Measurements from ENCODE around the gene PCDHGC4.

The PCDHGC4 gene

GRCh38 chr5:141512911-141513626 is 28.2 kb downstream of the PCDHGC4 start:
- peak in 1 of 2 experiments; percentile 49 for DNase-seq

DNA sequence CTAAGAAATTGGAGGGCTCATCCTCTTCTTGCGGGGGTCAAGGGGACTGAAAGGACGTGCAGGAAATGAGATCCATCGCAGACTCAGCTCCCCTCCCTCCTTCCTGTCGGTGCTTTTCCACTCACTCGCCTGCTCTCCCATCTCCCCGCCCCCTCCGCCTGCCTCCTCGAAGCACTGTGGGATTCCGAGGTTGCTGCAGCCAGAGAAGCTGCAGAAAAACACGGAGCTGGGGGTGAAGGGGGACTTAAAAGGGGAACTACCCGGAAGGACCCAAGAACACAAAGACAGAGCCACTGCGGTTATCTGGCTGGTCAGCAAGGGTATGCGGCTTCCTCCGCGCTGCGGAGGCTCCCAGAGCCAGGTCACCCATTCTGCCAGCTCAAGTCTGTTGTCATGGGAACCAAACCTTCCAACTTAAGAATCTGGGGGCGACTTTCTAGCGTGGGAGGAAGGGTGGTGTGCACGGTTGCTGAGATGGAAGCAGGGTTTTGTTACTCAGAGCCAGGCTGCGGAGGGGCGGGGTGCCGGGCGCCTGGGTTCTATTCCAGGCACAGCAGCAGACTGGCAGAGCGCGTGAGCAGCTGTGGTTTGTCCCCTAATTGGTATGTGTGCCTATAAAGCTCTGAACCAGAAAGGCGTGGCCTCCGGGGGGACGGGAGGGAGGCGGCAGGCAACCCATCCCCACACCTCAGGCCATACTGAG is 28.9 kb downstream of the PCDHGC4 start:
- DNase-seq, result peak; percentile 73 to 75

DNA sequence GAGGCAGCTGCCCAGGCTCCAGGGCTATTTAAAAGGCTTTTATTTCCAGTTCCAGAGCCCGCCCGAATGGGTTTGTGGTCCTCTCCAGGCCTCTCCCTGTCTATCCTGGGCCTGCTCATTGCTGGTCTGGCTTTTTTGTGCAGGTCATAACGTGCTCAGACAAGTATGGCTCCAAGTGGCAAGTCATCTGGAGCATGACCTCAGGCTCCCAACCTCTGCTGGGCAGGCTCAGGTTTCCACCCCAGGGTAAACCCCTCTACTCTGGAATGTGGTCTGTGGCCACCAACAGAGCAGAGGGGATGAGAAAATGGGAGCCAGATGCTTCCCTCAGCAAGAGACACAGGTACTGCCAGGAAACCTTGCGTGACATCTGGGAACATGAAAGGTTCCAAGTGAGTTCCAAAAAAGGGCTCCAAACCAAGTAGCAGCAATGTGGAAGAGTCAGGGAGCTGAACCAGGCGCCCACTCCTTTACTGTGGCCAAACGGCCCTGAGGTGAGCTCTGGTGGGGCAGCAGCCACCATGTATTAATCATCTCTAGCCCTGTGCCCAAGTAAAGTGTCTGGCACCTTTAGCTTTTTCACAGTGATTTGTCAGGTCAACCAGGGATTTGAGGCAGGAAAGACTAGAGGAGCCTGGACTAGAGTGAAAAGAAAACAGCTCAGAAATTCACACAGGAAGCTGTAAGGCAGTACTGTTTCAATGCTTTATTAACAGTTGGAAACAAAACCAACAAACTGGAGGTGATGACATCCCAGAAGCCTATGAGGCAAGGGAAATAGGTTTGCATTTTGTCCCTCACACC is 29.7 kb downstream of the PCDHGC4 start:
- no peak for DNase-seq

- DNase-seq, result no peak
These were observed 30.3 kb downstream of the PCDHGC4 start for GRCh38 chr5:141515141-141515540.

DNA sequence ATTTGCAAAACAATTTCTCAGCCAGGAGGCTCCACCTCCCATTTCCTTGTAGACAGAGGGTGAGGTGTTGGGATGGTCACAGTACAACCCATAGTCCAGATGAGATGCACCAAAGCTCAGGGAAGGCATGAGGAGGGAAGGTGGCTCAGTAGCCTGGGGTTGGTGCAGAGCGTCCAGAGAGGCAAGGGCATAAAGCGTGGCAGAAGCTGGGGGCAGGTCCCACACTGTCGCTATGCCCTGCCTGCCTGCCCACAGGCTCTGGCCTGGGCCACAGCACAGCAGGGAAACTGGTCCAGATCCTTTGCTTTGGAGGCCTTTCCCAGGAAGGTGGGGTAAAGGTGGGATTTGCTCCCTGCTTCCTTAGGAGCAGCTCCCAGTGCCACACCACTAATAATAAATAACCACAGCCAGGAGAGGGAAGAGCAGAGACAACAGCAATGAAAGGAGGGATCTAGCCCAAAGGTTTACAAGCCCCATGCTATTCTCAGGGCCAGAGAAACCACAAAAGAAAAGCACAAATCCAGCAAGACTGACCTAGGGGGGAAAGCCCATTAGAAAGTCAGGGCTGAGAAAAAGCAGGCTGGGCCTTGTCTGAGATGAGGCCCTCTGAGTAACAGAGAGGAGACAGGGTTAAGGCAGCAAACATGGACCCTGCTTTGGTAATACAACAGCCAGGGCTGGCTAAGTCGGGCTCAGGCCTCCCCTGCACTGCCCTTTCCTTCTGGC is 31.3 kb downstream of the PCDHGC4 start:
- DNase-seq, result no peak

GRCh38 chr5:141516672-141517025 is 31.8 kb downstream of the PCDHGC4 start:
- DNase-seq, result no peak

- DNase-seq, result peak in 1 of 2 experiments; percentile 11
These were observed 32.5 kb downstream of the PCDHGC4 start for GRCh38 chr5:141517312-141517711.

DNA sequence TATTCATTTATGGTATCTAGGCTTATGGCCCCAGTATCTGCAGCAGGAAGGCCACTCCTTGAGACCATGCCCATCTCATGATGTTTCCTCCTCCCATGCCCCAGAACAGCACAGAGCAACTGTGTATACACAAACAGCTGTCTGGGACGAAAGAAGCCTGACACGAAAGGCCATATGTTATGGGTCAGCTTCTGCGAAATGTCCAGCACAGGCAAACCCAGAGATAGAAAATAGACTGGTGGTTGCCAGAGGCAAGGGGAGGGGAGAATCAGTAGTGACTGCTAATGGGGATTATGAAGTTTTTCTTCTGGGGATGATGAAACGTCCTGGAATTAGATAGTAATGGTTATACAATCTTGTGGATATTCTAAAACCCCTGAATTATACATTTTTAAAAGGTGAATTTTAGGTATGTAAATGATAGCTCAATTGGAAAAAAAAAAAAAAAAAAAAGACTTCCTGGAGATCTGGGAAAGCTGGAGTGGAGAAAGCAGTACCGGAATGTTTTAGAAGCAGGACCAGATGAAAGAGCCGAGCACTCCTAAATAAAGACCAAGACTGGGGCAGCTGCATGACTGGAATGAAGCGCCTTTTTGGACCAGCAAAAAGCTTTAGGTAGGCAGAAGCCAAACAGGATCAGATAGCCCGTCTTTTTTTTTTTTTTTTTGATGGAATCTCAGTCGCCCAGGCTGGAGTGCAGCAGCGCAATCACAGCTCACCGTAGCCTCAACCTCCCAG is 33.2 kb downstream of the PCDHGC4 start:
- DNase-seq, result no peak

DNA sequence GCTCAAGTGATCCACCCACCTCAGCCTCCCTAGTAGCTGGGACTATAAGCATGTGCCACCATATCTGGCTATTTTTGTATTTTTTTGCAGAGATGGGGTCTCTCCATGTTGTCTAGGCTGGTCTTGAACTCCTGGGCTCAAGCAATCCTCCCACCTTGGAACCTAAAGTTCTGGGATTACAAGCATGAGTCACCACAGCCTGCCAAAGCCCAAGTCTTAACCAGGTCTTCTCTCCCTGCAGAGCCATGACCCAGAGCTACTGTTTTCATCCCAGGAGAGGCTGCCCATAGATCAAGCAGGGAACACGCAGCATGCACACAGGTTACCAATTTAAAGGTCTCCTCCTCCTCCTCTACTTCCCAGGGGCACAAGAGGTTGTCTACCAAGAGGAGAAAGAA is 33.8 kb downstream of the PCDHGC4 start:
- DNase-seq, result no peak

DNA sequence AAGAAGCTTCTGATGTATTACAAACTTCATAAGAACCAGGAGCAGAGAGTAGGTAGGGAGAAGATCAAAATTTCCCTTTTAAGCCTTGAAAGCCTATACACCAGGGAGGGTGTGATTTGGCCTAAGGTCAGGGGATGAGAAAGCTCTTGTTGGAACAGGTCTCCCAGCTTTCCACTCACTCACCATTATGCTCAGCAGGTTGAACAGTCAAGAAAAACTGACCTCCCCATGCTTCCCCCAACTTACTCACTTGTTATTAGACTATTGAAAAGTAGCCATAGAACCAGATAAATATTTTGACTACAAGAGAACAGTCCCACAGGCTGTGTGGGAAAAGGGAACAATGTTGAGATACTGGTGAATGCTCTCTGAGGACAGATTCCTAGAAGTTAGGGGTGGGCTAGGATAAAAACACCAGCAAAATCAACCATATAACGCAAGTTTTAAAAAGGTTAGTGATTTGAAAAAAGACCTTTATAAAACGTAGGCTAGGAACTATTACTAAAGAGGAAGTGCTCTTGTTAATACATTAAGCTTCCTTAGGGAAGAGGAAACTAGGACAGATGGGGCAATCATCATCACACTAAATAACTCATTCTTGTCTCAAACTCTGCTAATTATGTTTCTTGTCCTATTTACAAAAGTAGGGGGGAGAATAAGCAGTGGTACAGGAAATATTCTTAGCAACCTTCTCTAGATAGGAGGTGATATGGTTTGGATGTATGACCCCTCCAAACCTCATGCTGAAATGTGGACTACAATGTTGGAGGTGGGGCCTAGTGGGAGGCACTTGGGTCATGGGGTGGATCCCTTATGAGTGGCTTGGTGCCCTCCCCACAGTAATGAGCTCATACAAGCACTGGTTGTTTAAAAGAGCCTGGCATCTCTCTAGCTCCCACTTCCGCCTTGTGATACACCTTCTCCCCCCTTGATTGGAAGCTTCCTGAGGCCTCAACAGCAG is 35.1 kb downstream of the PCDHGC4 start:
- DNase-seq, result peak; percentile 14 to 39

GRCh38 chr5:141521244-141521781 is 36.5 kb downstream of the PCDHGC4 start:
- peak; percentile 89 to 90 for DNase-seq

DNA sequence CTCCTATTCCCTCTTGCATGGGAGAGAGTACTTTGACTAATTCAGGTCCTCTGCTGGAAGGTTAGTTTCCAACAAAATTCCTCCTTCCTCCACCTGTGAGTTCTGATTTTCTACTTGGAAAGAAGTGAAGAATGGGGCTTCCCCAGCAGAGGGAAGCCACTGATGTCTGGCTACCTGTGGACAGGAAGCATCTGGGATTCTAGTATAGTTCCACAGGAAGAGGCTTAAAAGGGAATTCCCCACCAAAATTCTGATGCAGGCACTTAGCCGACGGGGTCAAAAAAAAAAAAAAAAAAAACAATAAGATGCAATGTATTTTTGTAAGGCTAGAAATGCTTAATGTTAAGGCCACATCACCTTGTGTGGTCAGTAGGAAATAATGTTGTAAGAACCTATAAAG is 37.5 kb downstream of the PCDHGC4 start:
- no peak for DNase-seq

DNA sequence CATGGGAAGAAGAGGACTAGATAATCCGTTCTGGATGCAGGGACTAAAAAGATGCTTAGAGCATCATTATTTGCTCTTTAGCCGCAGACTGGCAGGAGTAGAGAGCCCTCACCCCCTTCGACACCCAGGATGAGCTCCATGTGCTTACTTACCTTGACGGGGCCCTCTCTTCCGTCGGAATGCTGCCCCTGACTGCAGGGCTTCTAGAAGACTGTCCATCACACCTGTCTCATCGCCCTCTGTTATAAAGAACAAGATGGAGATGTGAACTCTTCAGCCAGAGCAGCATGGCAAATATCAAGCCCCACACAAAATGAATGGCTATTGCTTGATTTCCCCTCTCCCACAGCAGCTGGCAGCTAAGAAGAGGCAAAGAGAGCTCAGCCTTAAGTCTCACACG is 39.2 kb downstream of the PCDHGC4 start:
- no peak for DNase-seq

- peak; percentile 55 to 68 for DNase-seq
These were observed 40.1 kb downstream of the PCDHGC4 start for GRCh38 chr5:141524604-141525597.

DNA sequence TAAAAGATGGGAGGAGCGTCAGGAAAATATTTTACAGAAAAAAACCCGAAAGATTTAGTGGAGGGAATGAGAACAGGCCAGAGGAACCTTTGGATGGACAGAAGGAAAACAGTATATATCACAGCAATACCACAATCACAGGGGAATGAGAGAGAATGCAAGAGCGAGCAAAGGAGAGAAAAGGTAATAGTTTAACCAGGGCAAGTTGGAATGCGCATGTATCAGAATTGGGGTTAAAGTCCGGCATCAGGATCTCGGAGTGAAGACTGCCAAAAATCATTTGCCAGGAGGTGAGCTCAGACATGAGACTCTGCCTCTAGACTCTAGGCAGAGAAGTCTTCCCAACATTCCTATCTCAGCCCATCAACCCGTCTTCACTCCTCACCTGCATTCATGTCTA is 40.8 kb downstream of the PCDHGC4 start:
- no peak for DNase-seq

DNA sequence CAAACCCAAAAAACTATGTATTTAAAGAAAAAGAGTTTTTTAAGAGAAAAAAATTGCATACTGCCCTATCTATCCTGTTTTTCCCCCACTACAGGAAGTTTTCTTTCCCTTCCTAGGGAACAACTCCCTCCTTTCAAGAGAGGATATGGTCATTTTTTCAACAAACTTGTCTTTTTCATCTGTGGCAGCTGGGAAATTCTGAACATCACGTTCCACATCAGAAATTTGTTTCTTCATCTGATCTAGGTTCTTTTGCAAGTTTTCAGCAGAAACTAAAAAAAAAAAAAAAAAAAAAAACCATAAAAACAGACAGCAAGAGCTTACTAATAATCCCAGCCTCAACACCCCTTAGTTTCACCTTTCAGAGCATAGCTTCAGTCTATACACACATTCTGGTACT is 42.6 kb downstream of the PCDHGC4 start:
- DNase-seq, result no peak

DNA sequence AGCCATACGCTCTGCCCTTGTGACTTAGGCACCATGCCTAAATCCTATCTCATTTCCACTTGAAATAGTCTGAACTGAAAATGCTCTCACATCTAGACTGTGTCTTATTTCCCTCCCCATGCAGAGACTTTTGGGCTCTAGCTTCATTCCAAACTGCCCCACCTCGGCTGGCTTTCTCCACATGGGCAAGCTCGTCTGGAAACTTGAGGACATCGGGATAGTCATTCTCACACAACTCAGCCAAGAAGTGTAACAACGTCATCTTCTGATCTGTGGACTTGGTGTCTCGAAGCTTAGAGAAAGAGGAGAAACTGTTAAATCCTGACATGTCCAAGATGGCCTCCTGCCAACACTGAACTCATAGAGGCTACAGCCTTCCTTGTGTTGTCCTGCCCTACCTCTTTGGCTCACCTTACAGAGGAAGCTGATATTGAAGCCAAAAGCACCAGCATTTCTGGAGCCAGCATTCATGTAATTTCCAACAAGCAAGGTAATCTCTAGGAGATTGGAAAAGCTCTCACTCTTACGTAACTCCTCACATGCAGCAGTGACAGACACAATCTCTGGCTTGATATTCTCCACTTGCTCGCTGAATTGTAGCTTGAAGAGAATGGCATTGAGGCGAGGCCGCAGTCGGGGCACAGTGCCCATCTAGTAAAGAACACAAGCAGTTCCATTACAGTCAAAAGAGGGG is 43.6 kb downstream of the PCDHGC4 start:
- no peak for DNase-seq

DNA sequence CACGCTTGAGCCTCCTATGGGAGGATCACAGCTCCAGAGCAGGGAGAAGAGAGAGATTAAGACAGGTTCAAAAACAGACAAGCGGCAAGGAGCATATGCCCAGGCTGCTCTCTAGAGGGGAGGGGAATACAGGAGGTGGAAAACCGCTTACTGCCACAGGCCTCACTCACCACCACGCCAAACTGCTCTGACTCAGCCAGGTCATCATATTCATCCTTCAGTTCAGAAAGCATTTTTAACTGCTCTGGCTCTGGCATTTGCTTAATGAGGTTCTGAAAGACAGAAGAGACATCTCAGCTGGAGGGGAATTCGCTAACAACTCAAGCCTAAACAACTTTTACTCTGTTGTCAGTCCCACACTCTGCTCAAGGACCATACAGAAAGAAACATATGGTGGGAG is 44.2 kb downstream of the PCDHGC4 start:
- DNase-seq, result no peak

- DNase-seq, result no peak
These were observed 45.0 kb downstream of the PCDHGC4 start for GRCh38 chr5:141529873-141530272.

Data from Kasumi-1 (cell line).